K562 (cell line): ENCODE measurements around the gene ZNF503. TPM values are rescaled to one million over a fixed set of nuclear protein-coding genes. Genes with fewer than 3 reads are reported as not detected.

Source experiments
- ATAC-seq: fragments of 200-7000 bp; cut with Tn5 transposase; 3 replicates; pipeline ENCODE4 v1.9.1; 2020; ENCODE audit warnings: moderate library complexity
- BruUV-seq: library from RNA; stranded (reverse); fragments of 400-500 nt; replicated peaks from 2 replicates; lab custom pipeline; 2021; lab: Mats Ljungman, UMichigan
- CTCF ChIA-PET: fragments of 300-600 bp; formaldehyde crosslinking; extraction: SDS; loops from one replicate; lab custom pipeline; 2021; ENCODE audit warnings: low intra/inter-chr PET ratio; lab: Yijun Ruan, JAX
- POLR2A ChIA-PET: fragments of 300-600, 350-650 bp; sonication (Branson Sonifier 250); formaldehyde crosslinking; extraction: SDS; loops from one replicate; lab custom pipeline; 2021; ENCODE audit warnings: antibody characterized with exemption, inconsistent platforms; lab: Yijun Ruan, JAX
- DNase-seq, 4 experiments: peaks; one replicate each; pipeline versions ENCODE4 v3.0.0 to v3.0.0-alpha.2; 2011 to 2018; ENCODE audit warnings: low spot score in 3 of 4, mixed read lengths in 3 of 4; ENCODE audit errors: extremely low read depth in 1 of 4
- FAIRE-seq: peaks from 2 replicates; lab custom pipeline; 2011; peaks lifted over from hg19 to GRCh38; lab: Jason Lieb, UNC
- H2AFZ ChIP-seq: 2 replicates; pipeline ENCODE4 v1.6.0; 2011; ENCODE audit warnings: low read depth, low read length, control low read depth, inconsistent platforms
- H3K27ac ChIP-seq: fragments of 200-600 bp; 3 replicates; pipeline ENCODE4 v1.8.0; 2011; ENCODE audit warnings: low read depth, mild to moderate bottlenecking, control low read depth, inconsistent platforms, low read length, moderate library complexity, mixed read lengths; ENCODE audit errors: extremely low read depth
- H3K27me3 ChIP-seq, 2 experiments: fragments of 300-600 bp in 1 of 2; 2 replicates in 1 of 2; 3 replicates in 1 of 2; pipeline versions ENCODE4 v1.6.0 to v1.8.0; 2011; ENCODE audit warnings: inconsistent platforms in 2 of 2, low read length in 2 of 2, mild to moderate bottlenecking in 1 of 2, mixed read lengths in 1 of 2, moderate library complexity in 1 of 2; ENCODE audit not compliant: control insufficient read depth in 2 of 2, insufficient read depth in 2 of 2
- H3K36me3 ChIP-seq: fragments of 300-600 bp; 3 replicates; pipeline ENCODE4 v1.8.0; 2011; ENCODE audit warnings: mild to moderate bottlenecking, low read length, inconsistent platforms; ENCODE audit not compliant: control insufficient read depth, insufficient read depth
- H3K4me1 ChIP-seq, 2 experiments: fragments of 200-600 bp in 1 of 2; replicated peaks in 1 of 2; 2 replicates in 1 of 2; 3 replicates in 1 of 2; pipeline versions ENCODE4 v1.5.1 to v1.8.0; 2011; ENCODE audit warnings: inconsistent platforms in 2 of 2, low read length in 2 of 2, mild to moderate bottlenecking in 1 of 2, mixed read lengths in 1 of 2, moderate library complexity in 1 of 2; ENCODE audit not compliant: control insufficient read depth in 2 of 2, insufficient read depth in 2 of 2
- H3K4me2 ChIP-seq: 2 replicates; pipeline ENCODE4 v1.6.1; 2011; ENCODE audit warnings: low read length, control low read depth, inconsistent platforms, mixed read lengths; ENCODE audit not compliant: insufficient read depth
- H3K4me3 ChIP-seq: fragments of 200-600 bp; sonication (generic), shearing (Covaris generic); 2 replicates; pipeline ENCODE4 v1.5.1; 2016; ENCODE audit warnings: control low read depth, inconsistent platforms
- H3K79me2 ChIP-seq: fragments of 200-600 bp; 3 replicates; pipeline ENCODE4 v1.8.0; 2011; ENCODE audit warnings: low read length, inconsistent platforms; ENCODE audit not compliant: control insufficient read depth, insufficient read depth
- H3K9ac ChIP-seq, 2 experiments: 2 replicates each; pipeline versions ENCODE4 v1.6.0 to v1.6.1; 2011; ENCODE audit warnings: low read depth in 2 of 2, low read length in 2 of 2, control low read depth in 1 of 2, inconsistent platforms in 1 of 2, mild to moderate bottlenecking in 1 of 2, mixed read lengths in 1 of 2; ENCODE audit not compliant: insufficient read depth in 1 of 2
- H3K9me1 ChIP-seq: one replicate; pipeline ENCODE4 v1.6.0; 2011; ENCODE audit warnings: inconsistent platforms, mild to moderate bottlenecking, low read length, moderate library complexity; ENCODE audit not compliant: control insufficient read depth, insufficient read depth
- H3K9me3 ChIP-seq: replicated peaks from 2 replicates; pipeline ENCODE4 v1.5.1; 2011; ENCODE audit warnings: low read depth, low read length, inconsistent platforms; ENCODE audit not compliant: control insufficient read depth, insufficient read depth
- H4K20me1 ChIP-seq: replicated peaks from 2 replicates; pipeline ENCODE4 v1.6.1; 2011; ENCODE audit warnings: low read length, inconsistent platforms, mixed read lengths; ENCODE audit not compliant: control insufficient read depth, insufficient read depth
- ARID1B ChIP-seq: fragments of 450-650 bp; IDR thresholded peaks from 2 replicates; pipeline ENCODE4 v1.6.1; 2016; ENCODE audit warnings: antibody characterized with exemption, mild to moderate bottlenecking, inconsistent platforms
- E2F6 ChIP-seq, 2 experiments: IDR thresholded peaks; 2 replicates each; pipeline ENCODE4 v1.6.1; 2011; ENCODE audit warnings: borderline replicate concordance in 1 of 2, control low read depth in 1 of 2, low read depth in 1 of 2, low read length in 1 of 2, mild to moderate bottlenecking in 1 of 2, mixed read lengths in 1 of 2, moderate library complexity in 1 of 2; ENCODE audit not compliant: insufficient read depth in 1 of 2, insufficient read length in 1 of 2, poor library complexity in 1 of 2, severe bottlenecking in 1 of 2; ENCODE audit errors: extremely low read depth in 1 of 2
- GMEB1 ChIP-seq: fragments of 250-450 bp; sonication (Bioruptor Pico); IDR thresholded peaks from 2 replicates; pipeline ENCODE4 v1.4.0; 2020; ENCODE audit warnings: mild to moderate bottlenecking
- ILK ChIP-seq: fragments of 450-650 bp; IDR thresholded peaks from 2 replicates; pipeline ENCODE4 v1.6.1; 2016; ENCODE audit warnings: missing genetic modification characterization, low read depth, mild to moderate bottlenecking, missing compliant biosample characterization, moderate library complexity, borderline replicate concordance
- KDM2B ChIP-seq: fragments of 250-450 bp; sonication (Bioruptor Pico); IDR thresholded peaks from 2 replicates; pipeline ENCODE4 v1.8.0; 2021; ENCODE audit warnings: mild to moderate bottlenecking, moderate library complexity
- PHB ChIP-seq: fragments of 250-450 bp; sonication (Bioruptor Pico); IDR thresholded peaks from 2 replicates; pipeline ENCODE4 v1.5.0; 2021
- POLR2H ChIP-seq: IDR thresholded peaks from 2 replicates; pipeline ENCODE4 v1.6.1; 2016; ENCODE audit warnings: missing genetic modification characterization, low read depth, mild to moderate bottlenecking, control low read depth, missing compliant biosample characterization, moderate library complexity
- ZNF143 ChIP-seq: sonication (generic); formaldehyde crosslinking; IDR thresholded peaks from 2 replicates; pipeline ENCODE4 v1.9.0; 2022; ENCODE audit warnings: mild to moderate bottlenecking, missing genetic modification reagents
- WGBS: fragments of 100-300 bp; shearing (Covaris generic); methylation state at CpG from one replicate; pipeline ENCODE4 v1.1.6; 2016; ENCODE audit warnings: low coverage, mixed read lengths; ENCODE audit not compliant: insufficient coverage; ENCODE audit errors: missing lambda C conversion rate; 5-methylcytosine and 5-hydroxymethylcytosine counted together
- in situ Hi-C: fragments of 300-500 bp; cut with MboI; formaldehyde crosslinking; loops from 4 replicates; pipeline ENCODE4 v1.15.0; 2018; ENCODE audit warnings: inconsistent platforms, mixed read lengths
- intact Hi-C: fragments of 100-400 bp; cut with micrococcal nuclease; formaldehyde crosslinking; loops from 2 replicates; pipeline ENCODE4 v1.14.2; 2022
- polyA plus RNA-seq, 8 experiments: library from polyadenylated mRNA; depleted of rRNA in 4 of 8; stranded (reverse) in 5 of 8; unstranded in 3 of 8; fragments of >200 nt; fragmentation: Nextera tagmentation in 2 of 8; fragmentation: Illumina TruSeq in 1 of 8; extraction: Ambion mirVana in 2 of 8; extraction: Trizol in 1 of 8; gene quantifications; 2 replicates each; pipeline versions ENCODE4 v1.2.1 to v1.2.3, GENCODE V29; 2011 to 2014; ENCODE audit warnings: inconsistent platforms in 1 of 8, missing spikeins in 1 of 8
- total RNA-seq, 7 experiments: library from RNA; depleted of rRNA in 6 of 7; stranded (reverse); fragments of >200 nt in 6 of 7; fragmentation: Illumina TruSeq in 2 of 7; extraction: Trizol in 2 of 7; gene quantifications; 2 replicates each; pipeline versions ENCODE4 v1.2.1 to v1.2.3, GENCODE V29; 2011 to 2021; ENCODE audit warnings: low replicate concordance in 1 of 7
- TF ChIP-seq, protein P1 (sequence below), 2 experiments: fragments of 150-350 bp in 1 of 2; IDR thresholded peaks; 2 replicates each; pipeline ENCODE4 v1.6.1; 2012 to 2016; ENCODE audit warnings: low read depth in 2 of 2, low read length in 2 of 2, mild to moderate bottlenecking in 1 of 2, moderate library complexity in 1 of 2

ZNF503 gene
- total and polyA plus RNA-seq, 9 of the 15 experiments (the other 6 are each of a cell fraction or from before 2014, with no cell fraction given), result not detected

DNA sequence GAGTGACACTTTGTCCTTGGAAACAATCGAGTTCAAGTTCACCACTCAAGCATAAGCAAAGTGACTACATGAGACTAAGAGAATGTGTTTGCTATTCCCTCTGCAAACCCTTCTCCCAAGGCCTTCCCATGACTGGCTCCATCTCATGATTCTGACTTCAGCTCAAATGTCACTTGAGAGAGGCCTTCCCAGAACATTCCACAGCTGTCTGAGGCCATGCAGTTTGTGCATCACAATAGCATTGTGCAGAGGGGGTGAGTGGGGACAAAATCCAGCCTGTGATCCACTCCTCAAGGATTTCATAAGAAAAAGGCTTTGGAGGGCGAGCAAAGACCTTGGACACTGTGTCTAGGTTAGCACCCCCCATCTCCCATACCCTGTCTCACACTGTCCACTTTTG lies 23.0 kb upstream of the ZNF503 start:
- H2AFZ ChIP-seq, result no peak overlapping the region
- no peak overlapping the region for H3K4me3 ChIP-seq
- H3K27ac ChIP-seq, result no peak overlapping the region
- intact Hi-C loops, result no loop called here
- TF ChIP-seq POLR2H (tag), result no peak
- TF ChIP-seq ARID1B, result no peak
- TF ChIP-seq, protein P1, sequence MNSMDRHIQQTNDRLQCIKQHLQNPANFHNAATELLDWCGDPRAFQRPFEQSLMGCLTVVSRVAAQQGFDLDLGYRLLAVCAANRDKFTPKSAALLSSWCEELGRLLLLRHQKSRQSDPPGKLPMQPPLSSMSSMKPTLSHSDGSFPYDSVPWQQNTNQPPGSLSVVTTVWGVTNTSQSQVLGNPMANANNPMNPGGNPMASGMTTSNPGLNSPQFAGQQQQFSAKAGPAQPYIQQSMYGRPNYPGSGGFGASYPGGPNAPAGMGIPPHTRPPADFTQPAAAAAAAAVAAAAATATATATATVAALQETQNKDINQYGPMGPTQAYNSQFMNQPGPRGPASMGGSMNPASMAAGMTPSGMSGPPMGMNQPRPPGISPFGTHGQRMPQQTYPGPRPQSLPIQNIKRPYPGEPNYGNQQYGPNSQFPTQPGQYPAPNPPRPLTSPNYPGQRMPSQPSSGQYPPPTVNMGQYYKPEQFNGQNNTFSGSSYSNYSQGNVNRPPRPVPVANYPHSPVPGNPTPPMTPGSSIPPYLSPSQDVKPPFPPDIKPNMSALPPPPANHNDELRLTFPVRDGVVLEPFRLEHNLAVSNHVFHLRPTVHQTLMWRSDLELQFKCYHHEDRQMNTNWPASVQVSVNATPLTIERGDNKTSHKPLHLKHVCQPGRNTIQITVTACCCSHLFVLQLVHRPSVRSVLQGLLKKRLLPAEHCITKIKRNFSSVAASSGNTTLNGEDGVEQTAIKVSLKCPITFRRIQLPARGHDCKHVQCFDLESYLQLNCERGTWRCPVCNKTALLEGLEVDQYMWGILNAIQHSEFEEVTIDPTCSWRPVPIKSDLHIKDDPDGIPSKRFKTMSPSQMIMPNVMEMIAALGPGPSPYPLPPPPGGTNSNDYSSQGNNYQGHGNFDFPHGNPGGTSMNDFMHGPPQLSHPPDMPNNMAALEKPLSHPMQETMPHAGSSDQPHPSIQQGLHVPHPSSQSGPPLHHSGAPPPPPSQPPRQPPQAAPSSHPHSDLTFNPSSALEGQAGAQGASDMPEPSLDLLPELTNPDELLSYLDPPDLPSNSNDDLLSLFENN (IDR thresholded peaks at IDR 0.05; ENCODE audit: low read depth in 2 of 2, low read length in 2 of 2), result no peak
- no peak for TF ChIP-seq GMEB1 (CRISPR knock-in tag)
- TF ChIP-seq ILK, result no peak
- TF ChIP-seq ZNF143 (CRISPR knock-in tag), result no peak
- TF ChIP-seq E2F6 (IDR thresholded peaks at IDR 0.05; ENCODE audit: borderline replicate concordance in 1 of 2, extremely low read depth in 1 of 2, insufficient read depth in 1 of 2, insufficient read length in 1 of 2, low read depth in 1 of 2, low read length in 1 of 2, poor library complexity in 1 of 2, severe bottlenecking in 1 of 2), result no peak
- TF ChIP-seq PHB (CRISPR knock-in tag), result no peak
- no peak for TF ChIP-seq KDM2B
- TF ChIP-seq, all 486 proteins: peak for 0
- no peak overlapping the region for H3K4me2 ChIP-seq
- in situ Hi-C loops, result no loop called here
- ChIA-PET CTCF (no interaction called here), POLR2A (no interaction called here)
- peaks cover 3 to 23% of the 10 kb centered on the region in 2 experiments; a peak in 3 of 5 replicates for H3K27me3 ChIP-seq
- H3K4me1 ChIP-seq, result no peaks in the 10 kb centered on the region
- H4K20me1 ChIP-seq, result no peaks in the 10 kb centered on the region
- no peak overlapping the region for H3K9ac ChIP-seq
- BruUV-seq, result no TSS peak
- H3K9me1 ChIP-seq, result no peaks in the 10 kb centered on the region
- ATAC-seq (no peak), FAIRE-seq (no peak), DNase-seq (no peak)
- H3K9me3 ChIP-seq, result no peaks in the 10 kb centered on the region
- no peaks in the 10 kb centered on the region for H3K79me2 ChIP-seq
- H3K36me3 ChIP-seq, result no peaks in the 10 kb centered on the region
- WGBS, result 0% methylated on average over 2 of the region's 2 CpGs
